Body of pancreas (tissue), 4 donors: ENCODE measurements around the gene CLCN5.

Experiments
- POLR2A ChIP-seq, 3 donors: fragments of 450-650 bp; IDR thresholded peaks; one replicate each; pipeline ENCODE4 v1.6.1; 2016; ENCODE audit warnings: antibody characterized with exemption in 3 of 3, mild to moderate bottlenecking in 2 of 3
- TF ChIP-seq, protein P1 (sequence below), 7 experiments: fragments of 450-650 bp in 4 of 7; fragments of 200-600 bp in 3 of 7; sonication (generic) in 3 of 7; IDR thresholded peaks; one replicate each; pipeline ENCODE4 v1.5.1; 2016 to 2019; ENCODE audit warnings: antibody characterized with exemption in 7 of 7

DNA sequence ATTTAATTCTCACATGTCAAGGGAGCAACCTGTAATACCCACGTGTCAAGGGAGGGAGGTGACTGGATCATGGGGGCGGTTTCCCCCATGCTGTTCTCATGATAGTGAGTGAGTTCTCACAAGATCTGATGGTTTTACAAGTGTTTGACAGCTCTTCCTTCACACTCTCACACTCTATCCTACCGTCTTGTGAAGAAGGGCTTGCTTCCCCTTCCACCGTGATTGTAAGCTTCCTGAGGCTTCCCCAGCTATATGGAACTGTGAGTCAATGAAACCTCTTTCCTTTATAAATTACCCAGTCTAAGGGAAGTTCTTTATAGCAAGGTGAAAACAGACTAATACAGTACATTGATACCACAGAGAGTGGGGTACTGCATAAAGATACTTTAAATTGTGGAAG is 25.4 kb upstream of the CLCN5 start:
- TF ChIP-seq, protein P1, sequence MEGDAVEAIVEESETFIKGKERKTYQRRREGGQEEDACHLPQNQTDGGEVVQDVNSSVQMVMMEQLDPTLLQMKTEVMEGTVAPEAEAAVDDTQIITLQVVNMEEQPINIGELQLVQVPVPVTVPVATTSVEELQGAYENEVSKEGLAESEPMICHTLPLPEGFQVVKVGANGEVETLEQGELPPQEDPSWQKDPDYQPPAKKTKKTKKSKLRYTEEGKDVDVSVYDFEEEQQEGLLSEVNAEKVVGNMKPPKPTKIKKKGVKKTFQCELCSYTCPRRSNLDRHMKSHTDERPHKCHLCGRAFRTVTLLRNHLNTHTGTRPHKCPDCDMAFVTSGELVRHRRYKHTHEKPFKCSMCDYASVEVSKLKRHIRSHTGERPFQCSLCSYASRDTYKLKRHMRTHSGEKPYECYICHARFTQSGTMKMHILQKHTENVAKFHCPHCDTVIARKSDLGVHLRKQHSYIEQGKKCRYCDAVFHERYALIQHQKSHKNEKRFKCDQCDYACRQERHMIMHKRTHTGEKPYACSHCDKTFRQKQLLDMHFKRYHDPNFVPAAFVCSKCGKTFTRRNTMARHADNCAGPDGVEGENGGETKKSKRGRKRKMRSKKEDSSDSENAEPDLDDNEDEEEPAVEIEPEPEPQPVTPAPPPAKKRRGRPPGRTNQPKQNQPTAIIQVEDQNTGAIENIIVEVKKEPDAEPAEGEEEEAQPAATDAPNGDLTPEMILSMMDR (IDR thresholded peaks at IDR 0.05): no peak
- TF ChIP-seq POLR2A (IDR thresholded peaks at IDR 0.05): no peak
